ENCODE measurements around the gene DUS2. TPM values are rescaled to one million over a fixed set of nuclear protein-coding genes. Genes with fewer than 3 reads are reported as not detected.
A peak's percentile ranks its signal among the peaks of the same experiment; 100 is the strongest.
"Not testable (repeated sequence)": the region's sequence is repeated elsewhere in the genome, so short reads cannot be mapped to it uniquely, and the experiment has no call there.

The DUS2 gene
- total RNA-seq, result 13.7 and 17.7 TPM in 2 replicates

GRCh38 chr16:68022728-68023537, at the start of gene DUS2, which contains the start of gene DDX28:
DUS2 (plus strand) TSS chr16:68023284; CDS start chr16:68038024, 14,740 bp downstream.
DDX28 (minus strand) TSS chr16:68023232; CDS start chr16:68023202, 30 bp downstream.
- DNase-seq (ENCODE audit: low read depth in 2 of 2), result peak; percentile 95 to 97

GRCh38 chr16:67975321-67976105, 47.6 kb upstream of the DUS2 start:
- DNase-seq (ENCODE audit: low read depth in 2 of 2), result no peak

GRCh38 chr16:67976205-67976604, 46.9 kb upstream of the DUS2 start:
- no peak for DNase-seq (ENCODE audit: low read depth in 2 of 2)

GRCh38 chr16:67977005-67977404, 46.1 kb upstream of the DUS2 start:
- DNase-seq (ENCODE audit: low read depth in 2 of 2), result no peak

- no peak for DNase-seq (ENCODE audit: low read depth in 2 of 2)
These were observed 45.4 kb upstream of the DUS2 start for GRCh38 chr16:67977469-67978227.

GRCh38 chr16:67979955-67980678, 43.0 kb upstream of the DUS2 start, which contains the start of gene DPEP3:
DPEP3 (minus strand) TSS chr16:67980499; CDS start chr16:67980380, 119 bp downstream.
- no peak for DNase-seq (ENCODE audit: low read depth in 2 of 2)

GRCh38 chr16:67982011-67982696, 40.9 kb upstream of the DUS2 start:
- DNase-seq (ENCODE audit: low read depth in 2 of 2), result no peak

GRCh38 chr16:67986949-67987348, 36.1 kb upstream of the DUS2 start:
- DNase-seq (ENCODE audit: low read depth in 2 of 2), result no peak

- DNase-seq (ENCODE audit: low read depth in 2 of 2), result peak in 1 of 2 donors; percentile 64
These were observed 35.5 kb upstream of the DUS2 start for GRCh38 chr16:67987460-67988160.

- no peak for DNase-seq (ENCODE audit: low read depth in 2 of 2)
These were observed 34.4 kb upstream of the DUS2 start for GRCh38 chr16:67988675-67989074.

GRCh38 chr16:67989322-67990017, 33.6 kb upstream of the DUS2 start:
- DNase-seq (ENCODE audit: low read depth in 2 of 2), result no peak

- no peak for DNase-seq (ENCODE audit: low read depth in 2 of 2)
These were observed 33.1 kb upstream of the DUS2 start for GRCh38 chr16:67990018-67990386.

GRCh38 chr16:67992661-67993206, 30.4 kb upstream of the DUS2 start:
- no peak for DNase-seq (ENCODE audit: low read depth in 2 of 2)

GRCh38 chr16:67993207-67994039, 29.7 kb upstream of the DUS2 start:
- DNase-seq (ENCODE audit: low read depth in 2 of 2), result peak; percentile 70 to 80

GRCh38 chr16:67994040-67994408, 29.1 kb upstream of the DUS2 start:
- DNase-seq (ENCODE audit: low read depth in 2 of 2), result not testable (repeated sequence)

- DNase-seq (ENCODE audit: low read depth in 2 of 2), result no peak
These were observed 27.7 kb upstream of the DUS2 start for GRCh38 chr16:67995423-67995822.

GRCh38 chr16:67996666-67997065, 26.4 kb upstream of the DUS2 start:
- no peak for DNase-seq (ENCODE audit: low read depth in 2 of 2)

GRCh38 chr16:67998231-67998778, 24.8 kb upstream of the DUS2 start:
- DNase-seq (ENCODE audit: low read depth in 2 of 2), result not testable (repeated sequence)
